MCF 10A (cell line): ENCODE results near the gene ACACA. TPM values are rescaled to one million over a fixed set of nuclear protein-coding genes. Genes with fewer than 3 reads are reported as not detected.

ENCODE experiments used
- BruUV-seq: library from RNA; stranded (reverse); fragments of 400-500 nt; replicated peaks from 2 replicates; lab custom pipeline; 2021; lab: Mats Ljungman, UMichigan
- CTCF ChIA-PET: fragments of 300-600 bp; sonication (Branson Sonifier 250); formaldehyde crosslinking; extraction: SDS; loops from one replicate; lab custom pipeline; 2021; ENCODE audit warnings: antibody characterized with exemption, inconsistent platforms; lab: Yijun Ruan, JAX
- POLR2A ChIA-PET: fragments of 300-600, 350-650 bp; sonication (Branson Sonifier 250); formaldehyde crosslinking; extraction: SDS; loops from one replicate; lab custom pipeline; 2020; ENCODE audit warnings: antibody characterized with exemption, inconsistent platforms; lab: Yijun Ruan, JAX
- DNase-seq: peaks from one replicate; pipeline ENCODE4 v3.0.0-alpha.2; 2018; ENCODE audit not compliant: unreplicated experiment
- H3K27ac Mint-ChIP-seq: one replicate; pipeline ENCODE4 v1.8.0; 2022; ENCODE audit warnings: mild to moderate bottlenecking, low read depth, mixed read lengths; ENCODE audit not compliant: unreplicated experiment
- H3K27me3 Mint-ChIP-seq: one replicate; pipeline ENCODE4 v1.8.0; 2022; ENCODE audit warnings: mixed read lengths; ENCODE audit not compliant: insufficient read depth, unreplicated experiment
- H3K36me3 Mint-ChIP-seq: one replicate; pipeline ENCODE4 v1.8.0; 2022; ENCODE audit warnings: mild to moderate bottlenecking, moderate library complexity, mixed read lengths; ENCODE audit not compliant: insufficient read depth, unreplicated experiment
- H3K4me1 Mint-ChIP-seq: one replicate; pipeline ENCODE4 v1.8.0; 2022; ENCODE audit warnings: mixed read lengths; ENCODE audit not compliant: insufficient read depth, unreplicated experiment
- H3K4me3 Mint-ChIP-seq: one replicate; pipeline ENCODE4 v1.8.0; 2022; ENCODE audit warnings: mild to moderate bottlenecking, moderate library complexity, mixed read lengths; ENCODE audit not compliant: unreplicated experiment
- H3K9me3 Mint-ChIP-seq: one replicate; pipeline ENCODE4 v1.8.0; 2022; ENCODE audit warnings: mixed read lengths; ENCODE audit not compliant: unreplicated experiment
- intact Hi-C: fragments of 100-400 bp; cut with micrococcal nuclease; formaldehyde crosslinking; loops from 2 replicates; pipeline ENCODE4 v1.14.1; 2022
- total RNA-seq: library from RNA; stranded (reverse); gene quantifications from 2 replicates; pipeline ENCODE4 v1.2.3, GENCODE V29; 2022
- TF ChIP-seq, protein P1 (sequence below): fragments of 200-600 bp; IDR thresholded peaks from one replicate; pipeline ENCODE4 v1.8.0; 2022; ENCODE audit warnings: antibody characterized with exemption, mild to moderate bottlenecking; ENCODE audit not compliant: unreplicated experiment

The ACACA gene
- total RNA-seq, 1 experiment from 2014 or later: 100 TPM

DNA sequence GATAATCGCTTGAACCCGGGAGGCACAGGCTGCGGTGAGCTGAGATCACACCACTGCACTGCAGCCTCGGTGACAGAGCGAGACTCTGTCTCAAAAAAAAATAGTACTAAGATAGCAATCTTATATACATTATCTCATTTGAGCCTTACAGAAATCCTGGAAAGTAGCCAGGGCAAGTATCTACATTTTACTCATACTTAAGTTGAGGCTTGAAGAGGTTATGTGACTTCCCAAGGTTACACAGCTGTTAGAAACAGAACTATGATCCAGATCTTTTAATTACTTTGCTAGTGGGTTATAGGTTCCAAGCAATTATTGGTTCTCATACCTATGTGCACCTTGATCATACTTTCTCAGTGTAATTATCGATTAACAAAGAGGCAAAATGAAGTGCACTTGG, 15.5 kb downstream of the ACACA start:
- Mint-ChIP-seq H3K27ac (no peak overlapping the region), H3K9me3 (no peaks in the 10 kb centered on the region), H3K36me3 (peaks cover 6% of the 10 kb centered on the region), H3K27me3 (no peaks in the 10 kb centered on the region), H3K4me1 (peaks cover 14% of the 10 kb centered on the region), H3K4me3 (no peak overlapping the region)
- CTCF ChIA-PET: interaction anchor here (0.6 to 4.1 kb wide), 2 partner anchors 17 to 160 kb away, joined by 3 to 24 read pairs; no protein-coding TSS in a partner anchor
- BruUV-seq: no TSS peak
- TF ChIP-seq, protein P1, sequence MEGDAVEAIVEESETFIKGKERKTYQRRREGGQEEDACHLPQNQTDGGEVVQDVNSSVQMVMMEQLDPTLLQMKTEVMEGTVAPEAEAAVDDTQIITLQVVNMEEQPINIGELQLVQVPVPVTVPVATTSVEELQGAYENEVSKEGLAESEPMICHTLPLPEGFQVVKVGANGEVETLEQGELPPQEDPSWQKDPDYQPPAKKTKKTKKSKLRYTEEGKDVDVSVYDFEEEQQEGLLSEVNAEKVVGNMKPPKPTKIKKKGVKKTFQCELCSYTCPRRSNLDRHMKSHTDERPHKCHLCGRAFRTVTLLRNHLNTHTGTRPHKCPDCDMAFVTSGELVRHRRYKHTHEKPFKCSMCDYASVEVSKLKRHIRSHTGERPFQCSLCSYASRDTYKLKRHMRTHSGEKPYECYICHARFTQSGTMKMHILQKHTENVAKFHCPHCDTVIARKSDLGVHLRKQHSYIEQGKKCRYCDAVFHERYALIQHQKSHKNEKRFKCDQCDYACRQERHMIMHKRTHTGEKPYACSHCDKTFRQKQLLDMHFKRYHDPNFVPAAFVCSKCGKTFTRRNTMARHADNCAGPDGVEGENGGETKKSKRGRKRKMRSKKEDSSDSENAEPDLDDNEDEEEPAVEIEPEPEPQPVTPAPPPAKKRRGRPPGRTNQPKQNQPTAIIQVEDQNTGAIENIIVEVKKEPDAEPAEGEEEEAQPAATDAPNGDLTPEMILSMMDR: no peak
- POLR2A ChIA-PET: interaction anchor here (0.6 to 1.0 kb wide), 5 partner anchors 14 to 380 kb away, joined by 3 to 4 read pairs (median 3); no protein-coding TSS in a partner anchor
- DNase-seq: no peak
- intact Hi-C loops: no loop called here

DNA sequence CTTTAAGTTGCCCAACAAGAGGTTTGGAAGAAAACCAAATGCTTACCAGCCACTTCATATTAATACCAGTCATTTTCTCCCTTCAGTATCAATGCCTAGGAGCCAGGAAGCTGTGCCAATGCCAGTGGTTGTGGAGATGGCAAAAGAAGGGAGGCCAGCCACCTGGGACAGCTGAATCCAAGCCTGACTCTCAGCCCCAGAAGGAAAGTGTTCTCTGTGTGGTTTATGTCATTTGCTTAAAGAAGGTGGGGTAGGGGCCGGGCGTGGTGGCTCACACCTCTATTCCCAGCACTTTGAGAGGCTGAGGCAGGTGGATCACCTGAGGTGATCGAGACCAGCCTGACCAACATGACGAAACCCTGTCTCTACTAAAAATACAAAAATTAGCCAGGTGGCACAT, 17.5 kb downstream of the ACACA start:
- Mint-ChIP-seq H3K4me1 (peaks cover 22% of the 10 kb centered on the region), H3K27me3 (no peaks in the 10 kb centered on the region), H3K27ac (no peak overlapping the region), H3K36me3 (peaks cover 6% of the 10 kb centered on the region), H3K9me3 (no peaks in the 10 kb centered on the region), H3K4me3 (no peak overlapping the region)
- CTCF ChIA-PET: interaction anchor here (0.6 to 4.1 kb wide), 2 partner anchors 15 to 66 kb away, joined by 3 to 24 read pairs; no protein-coding TSS in a partner anchor
- TF ChIP-seq, protein P1: no peak
- DNase-seq: no peak
- POLR2A ChIA-PET: interaction anchor here (1.3 to 1.5 kb wide), 2 partner anchors 10 to 28 kb away, joined by 3 read pairs; no protein-coding TSS in a partner anchor
- no TSS peak for BruUV-seq
- intact Hi-C loops: no loop called here

DNA sequence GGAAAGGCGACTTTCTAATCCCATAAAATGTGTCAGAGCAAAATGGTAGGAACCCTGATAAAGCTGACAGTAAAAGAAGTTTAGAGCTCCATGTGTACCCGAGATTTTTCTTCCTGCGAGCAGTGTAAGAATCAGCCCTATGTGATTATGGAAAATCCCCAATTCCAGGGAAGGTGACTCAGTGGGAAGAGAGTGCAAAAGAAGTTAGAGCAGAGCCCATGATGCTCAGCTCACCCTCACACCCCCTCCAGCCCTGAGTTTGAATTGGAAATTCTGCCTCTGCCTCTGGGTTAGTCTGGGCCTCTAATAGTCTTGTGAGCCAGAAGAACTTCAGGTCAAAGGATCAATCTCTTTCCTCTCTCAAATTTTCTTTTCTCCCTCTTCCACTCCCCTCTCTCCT, 18.4 kb downstream of the ACACA start:
- ChIA-PET CTCF (interaction anchor here (1.2 kb wide), 2 partner anchors 10 to 12 kb away, joined by 3 to 4 read pairs; no protein-coding TSS in a partner anchor), POLR2A (interaction anchor here (0.8 kb wide), 1 partner anchor 62 kb away, joined by 3 read pairs; no protein-coding TSS in a partner anchor)

DNA sequence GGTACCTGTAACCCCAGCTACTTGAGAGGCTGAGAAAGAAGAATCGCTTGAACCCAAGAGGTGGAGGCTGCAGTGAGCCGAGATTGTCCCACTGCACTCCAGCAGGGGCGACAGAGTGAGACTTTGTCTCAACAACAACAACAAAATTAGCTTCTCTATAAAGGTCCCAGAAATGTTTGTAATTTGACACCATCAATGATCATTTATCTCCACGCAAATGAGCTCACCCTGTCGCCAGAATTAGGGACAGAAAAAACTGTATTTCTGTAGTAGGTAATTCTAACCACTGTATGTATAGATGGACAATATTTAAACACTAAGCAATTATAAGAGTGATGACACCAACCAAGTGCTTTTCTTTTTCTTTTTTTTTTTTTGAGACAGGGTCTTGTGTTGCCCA, 20.2 kb downstream of the ACACA start:
- ChIA-PET POLR2A (interaction anchor here (1.2 kb wide), 1 partner anchor 13 kb away, joined by 3 read pairs; no protein-coding TSS in a partner anchor), CTCF (interaction anchor here (0.6 to 2.2 kb wide), 5 partner anchors 10 to 147 kb away, joined by 3 to 13 read pairs (median 4); no protein-coding TSS in a partner anchor)
- intact Hi-C loops: no loop called here
- Mint-ChIP-seq H3K4me1 (peaks cover 17% of the 10 kb centered on the region), H3K27ac (no peak overlapping the region), H3K27me3 (no peaks in the 10 kb centered on the region), H3K9me3 (no peaks in the 10 kb centered on the region), H3K4me3 (no peak overlapping the region), H3K36me3 (no peaks in the 10 kb centered on the region)
- no TSS peak for BruUV-seq
- TF ChIP-seq, protein P1: no peak
- DNase-seq: no peak

More for the DNA sequence above, 18.4 kb downstream of the ACACA start:
- intact Hi-C loops: no loop called here
- TF ChIP-seq, protein P1: no peak
- H3K36me3 Mint-ChIP-seq: no peaks in the 10 kb centered on the region
- H3K27me3 Mint-ChIP-seq: no peaks in the 10 kb centered on the region
- BruUV-seq: no TSS peak
- no peaks in the 10 kb centered on the region for H3K9me3 Mint-ChIP-seq
- H3K4me3 Mint-ChIP-seq: no peak overlapping the region
- no peak overlapping the region for H3K27ac Mint-ChIP-seq
- no peak for DNase-seq
- H3K4me1 Mint-ChIP-seq: peaks cover 24% of the 10 kb centered on the region
